ENCODE measurements around the gene DCP2. TPM values are rescaled to one million over a fixed set of nuclear protein-coding genes. Genes with fewer than 3 reads are reported as not detected.

DCP2 gene
- total RNA-seq, 1 donor, result 101 TPM

Other genes with a start within 250 kb of the DCP2 start
- 48.3 TPM for gene APC, start 238.9 kb upstream of the DCP2 start, total RNA-seq
- gene SRP19, start 115.5 kb upstream of the DCP2 start, total RNA-seq, result 63.2 TPM
- 13.1 TPM for gene REEP5, start 54.6 kb upstream of the DCP2 start, total RNA-seq